Kidney tubule cell (primary cell): ENCODE measurements around the gene GARIN5A.

Experiments
- DNase-seq: peaks from one replicate; pipeline ENCODE4 v3.0.0-alpha.2; 2018; ENCODE audit warnings: low spot score

The GARIN5A gene

DNA sequence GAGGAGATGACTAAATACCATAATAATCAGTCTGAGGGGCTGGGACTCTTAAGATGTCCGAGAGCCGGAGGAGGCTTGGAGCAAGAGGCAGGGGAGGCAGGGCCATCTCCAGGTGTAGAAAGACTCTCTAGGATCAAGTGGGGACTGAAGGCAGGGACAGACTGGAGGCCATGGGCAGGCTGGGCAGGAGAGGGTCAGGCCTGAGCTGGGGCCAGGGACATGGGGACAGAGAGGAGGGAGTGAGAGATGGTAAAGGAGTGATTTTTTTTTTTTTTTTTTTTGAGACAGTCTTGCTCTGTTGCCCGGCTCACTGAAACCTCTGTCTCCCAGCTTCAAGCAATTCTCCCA is 32.2 kb upstream of the GARIN5A start:
- DNase-seq, result no peak

DNA sequence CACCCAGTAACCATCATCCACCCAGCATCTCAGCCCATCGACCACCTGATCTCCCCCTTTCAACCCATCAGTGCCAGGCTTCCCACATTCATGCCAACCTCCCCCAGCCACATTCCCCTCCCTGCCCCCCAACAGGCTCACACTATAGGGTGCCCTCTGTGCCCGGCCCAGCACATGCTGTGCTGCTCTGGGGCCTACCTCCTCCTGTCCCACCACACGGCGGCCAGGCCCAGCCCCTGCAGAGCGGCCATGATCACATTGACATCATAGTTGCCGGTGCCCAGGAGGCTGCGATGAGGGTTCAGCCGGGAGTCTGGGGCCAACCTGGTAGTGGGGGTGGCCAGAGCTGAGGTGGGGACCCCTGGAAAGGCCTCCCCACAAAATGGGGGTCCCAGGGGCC is 30.7 kb upstream of the GARIN5A start:
- DNase-seq, result no peak

DNA sequence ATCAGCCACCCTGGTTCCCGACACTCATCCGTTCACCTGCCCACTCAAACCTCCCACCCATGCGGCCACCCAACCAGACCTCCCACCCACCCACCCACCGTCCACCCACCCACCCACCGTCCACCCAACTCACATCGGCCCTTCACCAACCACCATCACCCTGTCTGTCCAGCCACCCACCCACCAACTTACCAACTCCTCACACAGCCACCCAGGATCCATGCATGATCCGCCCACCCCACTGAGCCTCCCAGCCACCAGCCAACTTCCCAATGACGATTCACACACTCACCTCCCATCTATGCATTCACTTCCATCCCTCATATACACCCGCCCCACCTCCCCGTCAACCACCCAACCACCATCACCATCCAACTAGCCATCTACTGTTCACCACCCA is 30.1 kb upstream of the GARIN5A start:
- DNase-seq, result no peak

DNA sequence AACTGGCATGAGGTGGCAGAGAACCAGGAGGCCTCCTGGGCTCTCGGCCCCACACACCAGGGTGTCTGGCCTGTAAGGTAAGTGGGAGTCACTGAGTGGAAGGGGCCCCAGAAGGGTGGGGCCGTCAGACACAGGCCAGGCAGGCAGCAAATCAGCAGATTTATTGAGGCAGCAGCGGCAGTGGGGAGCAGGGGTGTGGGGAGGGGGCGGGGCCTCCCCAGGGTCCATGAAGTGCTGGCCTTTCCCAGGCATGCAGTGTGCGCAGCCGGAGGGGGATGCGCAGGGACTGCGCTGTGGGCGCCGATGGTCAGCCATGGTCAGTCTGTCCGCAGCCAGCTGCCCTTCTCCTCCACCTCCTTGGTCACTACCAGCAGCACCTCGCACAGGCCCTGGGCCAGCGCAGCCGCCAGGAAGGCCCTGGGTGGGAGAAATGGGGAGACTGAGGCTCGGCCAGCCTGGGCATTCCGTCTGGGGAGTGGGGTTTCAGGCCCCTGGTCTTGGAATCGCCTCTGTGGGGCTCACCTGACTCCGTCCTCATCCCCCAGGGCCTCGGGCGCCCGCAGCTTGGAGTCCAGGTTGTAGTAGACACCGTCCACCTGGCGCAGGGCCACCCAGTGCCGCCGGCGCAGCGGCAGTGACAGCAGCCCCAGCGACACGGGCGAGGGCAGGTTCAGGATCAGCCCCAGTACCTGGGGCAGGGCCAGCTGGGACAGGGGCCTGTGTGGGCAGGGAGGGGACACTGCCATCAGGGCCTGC is 29.4 kb upstream of the GARIN5A start:
- no peak for DNase-seq

DNA sequence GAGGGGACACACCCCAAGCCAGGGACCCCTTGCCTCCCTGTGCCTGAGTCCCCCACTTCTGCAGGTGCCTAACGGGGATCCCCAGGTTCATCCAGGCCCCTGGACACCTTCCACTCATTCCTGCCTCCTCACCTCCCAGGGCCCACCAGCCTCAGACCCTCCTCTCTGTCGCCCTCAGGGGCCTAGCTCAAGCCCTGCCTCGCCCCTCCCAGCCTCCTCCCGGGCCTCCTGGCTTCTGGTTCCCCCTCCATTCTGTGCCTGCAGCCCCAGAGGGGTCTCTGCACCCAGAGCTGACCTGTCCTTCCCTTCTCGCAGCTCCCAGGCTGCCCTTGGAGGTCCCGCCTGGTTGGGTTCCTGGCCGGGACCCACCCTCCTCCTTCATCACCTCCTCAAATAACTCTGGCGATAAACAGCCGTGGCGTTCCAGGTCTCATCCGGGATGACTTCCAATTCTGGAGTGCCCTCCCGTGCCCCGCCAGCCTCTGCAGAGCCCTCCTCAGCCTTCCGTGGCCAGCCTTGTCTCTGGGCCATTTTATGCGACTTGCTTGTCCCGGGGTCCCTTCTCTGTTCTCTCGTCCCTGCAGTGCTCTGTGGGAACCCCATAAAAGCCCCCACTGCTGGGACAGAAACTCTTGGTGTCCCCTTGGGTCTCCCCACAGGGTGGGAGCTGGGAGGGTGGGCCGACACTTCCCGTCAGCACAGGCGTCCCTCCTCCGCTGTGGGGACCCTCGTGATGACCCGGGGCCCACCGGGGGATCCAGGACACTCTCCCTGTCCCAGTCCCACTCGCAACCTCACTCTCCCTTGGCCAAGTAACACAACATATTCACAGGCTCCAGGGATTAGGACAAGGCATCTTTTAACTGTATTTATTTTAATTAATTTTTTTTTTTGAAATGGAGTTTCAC is 25.2 kb upstream of the GARIN5A start:
- DNase-seq, result no peak

DNA sequence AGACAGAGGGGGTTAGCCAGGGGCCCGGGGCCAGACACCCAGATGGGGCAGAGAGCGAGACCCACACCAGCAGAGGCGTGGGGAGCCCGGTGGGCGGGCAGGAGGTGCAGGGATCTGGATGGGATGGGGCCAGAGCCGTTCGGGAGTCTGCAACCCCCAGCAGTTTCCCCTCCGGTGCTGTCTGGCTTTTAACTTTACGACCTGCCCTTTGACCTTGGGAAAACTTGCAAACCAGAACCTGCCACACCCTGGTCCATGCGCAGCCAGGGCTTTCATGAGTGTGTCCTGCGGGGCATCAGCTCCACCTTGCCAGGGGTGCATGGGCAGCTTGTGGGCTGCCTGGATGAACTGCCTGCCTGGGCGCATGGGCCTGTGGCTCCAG is 24.5 kb upstream of the GARIN5A start:
- no peak for DNase-seq

DNA sequence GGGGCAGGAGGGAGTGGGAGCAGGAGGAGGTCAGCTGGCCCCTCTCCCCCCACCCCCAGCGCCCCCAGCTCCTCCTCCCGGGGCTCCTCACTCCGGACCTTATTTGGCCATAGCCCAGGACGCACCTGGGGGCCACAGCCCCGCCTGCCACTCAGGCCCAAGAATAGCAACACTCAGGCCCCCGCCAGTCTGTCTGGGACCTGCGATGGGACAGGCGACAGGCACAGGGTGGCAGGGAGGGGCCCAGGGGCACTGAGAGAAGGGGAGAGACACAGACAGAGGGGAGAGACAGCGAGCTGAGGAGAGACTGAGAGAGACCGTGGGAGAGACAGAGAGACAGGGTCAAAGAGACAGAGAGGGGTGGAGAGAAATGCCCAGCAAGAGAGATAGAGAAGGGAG is 24.1 kb upstream of the GARIN5A start:
- DNase-seq, result no peak

DNA sequence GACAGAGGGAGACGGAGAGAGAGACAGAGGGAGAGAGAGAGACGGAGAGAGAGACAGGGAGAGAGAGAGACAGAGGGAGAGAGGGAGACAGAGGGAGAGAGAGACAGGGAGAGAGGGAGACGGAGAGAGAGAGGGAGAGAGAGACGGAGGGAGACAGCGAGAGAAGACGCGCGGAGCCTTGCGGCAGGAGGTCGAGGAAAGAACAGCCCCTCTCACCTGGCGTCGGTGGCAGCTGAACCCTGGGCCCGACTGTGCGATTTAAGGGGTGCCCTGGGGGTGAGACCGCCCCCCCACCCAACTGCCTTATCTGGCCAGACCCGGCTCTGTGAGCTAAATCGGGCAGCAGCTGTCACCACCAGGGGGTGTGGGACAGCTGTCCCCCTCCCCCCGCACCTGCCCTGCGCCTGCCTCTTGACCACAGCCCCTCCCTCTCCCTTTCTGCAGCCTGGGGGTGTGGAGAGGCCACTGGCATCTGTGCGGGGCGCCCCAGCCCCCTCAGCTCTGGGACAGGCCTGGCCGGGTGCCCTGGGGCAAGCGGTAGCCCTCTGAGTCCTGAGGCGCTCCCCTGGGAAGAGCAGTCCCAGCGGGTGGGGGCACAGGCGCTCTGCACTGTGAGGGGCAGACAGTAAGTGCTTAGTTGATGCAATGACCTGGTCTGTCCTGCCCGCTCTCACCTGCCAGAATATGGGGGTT is 23.6 kb upstream of the GARIN5A start:
- no peak for DNase-seq

DNA sequence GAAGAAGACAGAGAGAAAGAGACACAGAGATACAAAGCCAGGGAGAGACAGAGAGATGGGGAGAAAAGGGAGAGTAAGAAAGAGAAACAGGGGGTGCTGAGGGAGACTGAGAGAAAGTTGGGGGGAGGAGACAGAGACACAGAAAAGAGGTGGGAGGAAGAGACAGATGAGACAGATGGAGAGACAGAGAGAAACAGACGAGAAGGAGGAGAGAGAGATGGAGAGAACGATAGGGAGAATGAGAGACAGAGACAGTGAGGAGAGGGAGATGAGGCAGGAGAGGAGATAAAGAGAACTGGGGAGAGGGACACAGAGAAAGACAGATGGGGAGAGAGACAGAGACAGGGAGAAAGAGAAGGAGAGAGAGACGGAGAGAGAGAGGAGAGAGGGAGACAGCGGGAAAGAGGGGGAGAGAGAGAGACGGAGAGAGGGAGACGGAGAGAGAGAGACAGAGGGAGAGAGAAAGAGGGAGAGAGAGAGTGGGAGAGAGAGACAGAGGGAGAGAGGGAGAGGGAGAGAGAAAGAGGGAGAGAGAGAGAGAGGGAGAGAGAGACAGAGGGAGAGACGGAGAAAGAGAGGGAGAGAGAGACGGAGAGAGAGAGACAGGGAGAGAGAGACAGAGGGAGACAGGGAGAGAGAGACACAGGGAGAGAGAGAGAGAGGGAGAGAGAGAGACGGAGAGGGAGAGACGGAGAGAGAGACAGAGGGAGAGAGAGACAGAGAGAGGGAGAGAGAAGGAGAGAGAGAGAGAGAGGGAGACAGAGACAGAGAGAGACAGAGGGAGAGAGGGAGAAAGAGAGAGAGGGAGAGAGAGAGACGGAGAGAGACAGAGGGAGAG is 21.8 kb upstream of the GARIN5A start:
- DNase-seq, result no peak

DNA sequence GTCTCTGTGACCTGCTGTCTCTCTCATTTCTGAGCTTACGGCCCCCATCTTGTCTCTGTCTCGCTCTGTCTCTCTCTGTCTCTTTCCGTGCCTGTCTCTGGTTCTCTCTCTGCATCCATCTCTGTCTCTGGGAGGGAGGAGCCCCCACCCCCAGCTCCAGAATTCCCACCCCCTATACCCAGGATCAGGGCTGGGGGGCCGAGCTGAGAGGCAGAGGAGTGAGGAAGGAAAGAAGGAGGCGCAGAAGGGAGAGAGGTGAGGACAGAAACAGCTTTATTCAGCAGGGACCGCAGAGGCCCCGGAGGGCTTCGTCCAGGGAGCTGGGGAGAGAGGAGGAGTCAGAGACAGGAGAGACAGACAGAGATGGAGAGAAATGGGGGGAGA is 20.4 kb upstream of the GARIN5A start:
- no peak for DNase-seq

DNA sequence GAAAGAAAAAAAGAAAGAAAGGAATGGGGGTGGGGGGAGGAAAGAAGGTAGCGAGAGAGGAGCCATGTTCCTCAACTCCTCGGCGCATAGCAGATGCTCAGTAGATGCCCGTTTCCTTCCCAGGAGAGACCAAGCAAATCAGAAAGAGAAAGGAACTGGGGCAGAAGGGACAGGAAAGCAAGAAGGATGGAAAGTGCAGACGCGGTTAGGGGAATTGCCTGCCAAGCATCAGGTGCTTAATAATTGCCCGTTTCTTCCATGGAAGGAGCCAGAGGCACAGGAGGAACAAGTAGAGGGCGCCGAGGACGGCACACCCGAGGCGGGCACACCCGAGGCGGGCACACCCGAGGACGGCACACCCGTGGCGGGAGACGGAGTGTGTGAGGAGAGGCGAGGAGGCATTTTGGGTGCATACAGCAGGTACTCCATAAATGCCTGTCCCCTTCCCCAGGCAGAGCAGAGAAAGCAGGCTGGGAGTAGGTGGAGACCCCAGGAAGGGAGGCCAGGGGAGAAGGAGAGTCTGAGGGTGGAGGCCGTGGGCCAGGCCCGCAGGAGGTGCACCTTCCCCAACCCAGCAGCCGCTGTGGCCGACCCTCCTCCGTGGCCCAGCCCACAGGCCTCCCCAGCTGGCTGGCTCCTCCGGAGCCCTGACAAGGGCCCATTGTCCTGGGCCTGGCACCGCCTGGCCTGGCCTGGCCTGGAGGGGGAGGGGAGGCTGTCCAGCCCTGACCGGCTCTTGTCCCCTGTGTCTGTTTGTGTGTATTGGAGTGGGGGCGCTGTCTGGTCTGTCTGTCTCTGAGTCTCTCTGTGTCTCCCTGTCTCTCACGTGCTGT is 19.8 kb upstream of the GARIN5A start:
- no peak for DNase-seq

DNA sequence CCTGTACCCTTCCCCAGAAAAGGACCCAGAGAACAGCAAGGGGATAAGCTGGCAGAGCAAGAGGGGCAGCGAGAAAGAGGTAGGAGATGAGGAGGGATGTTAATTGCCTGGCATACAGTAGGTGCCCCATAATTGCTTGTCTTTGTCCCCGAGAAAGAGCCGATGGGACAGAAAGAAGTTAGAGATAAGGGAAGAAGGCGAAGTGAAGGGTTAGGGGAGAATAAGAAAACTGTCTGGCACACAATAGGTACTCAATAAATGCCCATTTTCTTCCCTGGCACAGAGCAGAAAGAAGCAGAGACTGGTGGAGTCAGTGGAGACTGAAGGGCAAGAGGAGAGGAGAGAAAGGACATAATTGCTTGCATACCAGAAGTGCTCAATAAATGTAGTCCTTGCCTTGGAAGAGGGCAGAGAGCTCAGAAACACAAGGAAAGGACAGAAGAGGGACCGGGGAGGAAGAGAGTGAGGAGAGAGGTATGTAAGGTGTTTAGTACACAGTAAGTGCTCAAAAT is 18.4 kb upstream of the GARIN5A start:
- DNase-seq, result no peak

DNA sequence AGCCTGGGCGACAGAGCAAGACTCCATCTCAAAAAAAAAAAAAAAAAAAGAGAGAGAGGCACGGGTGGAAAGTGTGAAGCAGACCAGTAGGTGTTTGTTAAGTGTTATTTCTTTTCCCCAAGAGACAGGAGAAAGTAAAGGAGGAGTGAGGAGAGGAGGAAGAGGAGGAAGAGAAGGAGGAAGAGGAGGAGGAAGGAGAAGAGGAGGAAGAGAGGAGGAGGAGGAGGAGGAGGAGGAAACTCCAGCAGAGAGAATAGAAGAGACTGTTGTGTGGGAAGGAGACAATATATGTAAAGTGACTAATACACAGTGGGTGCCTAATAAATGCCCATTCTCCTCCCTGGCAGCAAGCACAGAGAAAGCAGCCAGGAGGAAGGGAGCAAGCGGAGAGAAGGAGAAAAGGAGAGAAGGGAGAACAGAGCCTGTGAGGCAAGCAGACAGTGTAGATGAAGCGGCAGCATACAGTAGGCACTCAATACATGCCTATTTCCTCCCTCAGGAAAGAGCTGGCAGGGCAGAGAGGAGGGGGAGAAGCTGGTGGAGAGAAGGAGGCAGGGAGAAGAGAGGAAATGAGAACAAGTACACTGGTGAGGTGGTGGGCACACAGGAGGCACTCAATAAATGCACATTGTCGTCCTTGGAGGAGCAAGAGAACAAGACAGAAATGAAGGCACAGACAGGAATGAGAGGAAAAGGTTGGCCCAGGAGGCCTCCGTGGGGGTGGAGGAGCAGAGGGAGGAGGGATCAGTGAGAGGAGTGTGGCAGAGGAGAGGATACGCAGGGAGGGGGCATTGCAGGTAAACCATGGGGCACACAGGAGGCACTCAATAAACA is 17.8 kb upstream of the GARIN5A start:
- no peak for DNase-seq

DNA sequence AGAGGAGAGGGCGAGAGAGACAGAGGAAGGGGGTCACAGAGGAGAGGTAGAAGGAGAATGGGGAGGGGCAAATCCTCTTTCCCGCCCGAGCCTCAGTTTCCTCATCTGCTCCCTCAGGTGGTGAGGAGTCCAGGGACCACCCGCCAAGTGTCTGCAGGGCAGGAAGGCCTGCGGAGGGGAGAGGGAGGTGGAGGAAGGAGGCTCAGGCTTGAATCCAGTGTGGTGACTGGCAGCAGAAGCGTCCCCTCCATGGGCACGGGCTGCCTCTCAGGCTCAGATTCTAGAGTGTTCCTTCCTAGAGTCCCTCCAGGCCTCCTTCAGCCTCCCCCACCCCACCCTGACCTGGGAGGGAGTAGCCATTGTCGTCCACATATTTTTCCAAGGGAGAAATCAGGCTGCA is 16.5 kb upstream of the GARIN5A start:
- no peak for DNase-seq

DNA sequence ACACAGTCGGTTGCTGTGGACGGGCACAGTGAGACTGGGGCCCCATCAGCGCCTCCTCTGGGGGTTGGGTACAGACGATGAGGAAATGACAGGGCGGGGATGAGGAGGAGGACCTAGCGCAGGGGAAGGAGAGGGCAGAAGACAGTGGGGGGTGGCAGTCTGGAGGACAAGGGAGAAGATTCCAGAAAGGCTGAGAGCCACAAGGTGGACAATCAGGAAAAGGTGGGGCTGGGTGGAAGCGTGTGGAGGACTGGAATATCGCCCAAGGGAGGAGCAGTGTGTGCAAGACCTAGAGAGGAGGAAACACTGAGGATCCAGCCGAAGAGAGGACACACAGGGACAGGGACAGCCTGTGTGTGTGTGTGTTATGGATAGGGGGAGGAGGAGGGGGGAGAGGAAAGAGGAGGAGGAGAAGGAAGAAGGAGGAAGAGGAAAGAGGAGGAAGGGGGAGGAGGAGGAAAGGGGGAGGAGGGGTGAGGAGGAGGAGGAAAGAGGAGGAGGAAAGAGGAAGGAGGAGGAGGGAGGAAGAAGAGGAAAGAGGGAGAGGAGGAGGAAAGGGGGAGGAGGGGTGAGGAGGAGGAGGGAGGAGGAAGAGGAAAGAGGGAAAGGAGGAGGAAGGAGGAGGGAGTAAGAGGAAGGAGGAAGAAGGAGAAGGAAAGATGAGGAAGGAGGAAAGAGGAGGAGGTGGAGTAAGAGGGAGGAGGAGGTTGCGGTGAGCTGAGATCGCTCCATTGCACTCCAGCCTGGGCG is 15.8 kb upstream of the GARIN5A start:
- DNase-seq, result no peak

DNA sequence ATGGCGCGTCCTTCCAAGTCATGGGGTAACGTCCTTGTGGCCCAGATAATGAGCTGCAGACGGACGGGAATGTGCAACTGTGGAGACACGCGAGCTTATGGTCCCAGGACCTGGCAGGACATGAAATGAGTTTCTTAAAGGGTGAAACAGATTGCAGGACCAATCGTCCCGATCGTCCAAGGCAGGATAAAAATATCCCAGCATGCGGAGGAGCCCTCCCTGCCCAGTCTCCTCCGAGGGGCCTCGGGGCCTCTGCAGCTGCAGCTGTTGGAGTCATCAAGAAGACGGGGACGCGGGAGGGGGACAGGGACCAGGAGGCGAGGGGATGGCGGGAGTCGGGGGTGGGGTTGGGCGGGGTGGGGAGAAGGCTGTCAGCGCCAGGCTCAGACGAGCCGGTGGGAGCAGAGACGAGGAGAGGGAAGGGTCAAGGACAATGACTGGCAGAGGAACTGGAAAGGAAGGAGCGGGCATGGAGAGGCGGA is 14.4 kb upstream of the GARIN5A start:
- no peak for DNase-seq

DNA sequence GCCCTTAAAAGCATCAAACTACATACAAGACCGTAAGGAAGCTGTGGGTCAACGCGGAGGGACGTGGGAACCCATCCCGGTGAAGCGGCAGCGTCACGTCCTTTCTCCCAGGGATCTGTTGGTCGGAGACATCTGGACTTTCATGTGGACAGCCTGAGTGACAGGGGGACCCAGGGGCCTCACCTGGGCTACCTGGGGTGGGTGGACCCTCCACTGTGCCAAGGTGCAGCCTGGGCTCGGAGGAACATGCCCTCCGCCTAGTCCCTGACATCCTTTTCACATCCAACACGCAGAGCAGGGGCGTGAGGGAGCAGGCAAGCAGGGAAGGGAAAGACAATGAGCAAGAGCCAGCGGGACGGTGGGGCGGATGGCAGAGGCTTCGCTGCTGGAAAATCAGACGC is 13.8 kb upstream of the GARIN5A start:
- DNase-seq, result no peak

DNA sequence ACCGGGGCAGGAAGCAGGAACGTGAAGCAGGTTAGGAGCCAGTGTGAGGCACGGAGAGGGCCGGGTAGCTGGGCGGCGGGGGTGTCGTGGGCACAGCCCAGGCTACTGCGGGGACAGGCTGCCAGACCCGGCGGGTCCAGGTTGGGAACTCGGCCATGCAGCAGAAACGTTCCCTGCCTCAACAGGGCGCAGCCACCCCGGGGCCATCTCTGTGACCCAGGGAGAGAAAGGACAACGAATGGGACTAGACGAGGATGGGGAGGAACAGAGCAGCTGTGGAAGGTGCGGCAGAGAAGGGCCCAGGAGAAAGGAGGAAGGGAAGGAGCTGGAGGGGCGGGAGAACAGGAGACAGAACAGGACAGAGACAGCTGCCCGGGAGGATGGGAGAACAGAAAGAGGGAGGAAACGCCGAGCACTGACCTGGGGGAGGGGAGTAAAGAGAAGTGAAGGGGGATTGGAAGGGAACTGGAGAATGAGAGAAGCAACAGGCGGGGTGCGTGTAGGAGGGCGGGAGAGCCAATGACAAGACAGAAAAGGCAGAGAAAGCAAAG is 12.9 kb upstream of the GARIN5A start:
- no peak for DNase-seq
